Measurements from ENCODE around the gene BIRC6.

DNA sequence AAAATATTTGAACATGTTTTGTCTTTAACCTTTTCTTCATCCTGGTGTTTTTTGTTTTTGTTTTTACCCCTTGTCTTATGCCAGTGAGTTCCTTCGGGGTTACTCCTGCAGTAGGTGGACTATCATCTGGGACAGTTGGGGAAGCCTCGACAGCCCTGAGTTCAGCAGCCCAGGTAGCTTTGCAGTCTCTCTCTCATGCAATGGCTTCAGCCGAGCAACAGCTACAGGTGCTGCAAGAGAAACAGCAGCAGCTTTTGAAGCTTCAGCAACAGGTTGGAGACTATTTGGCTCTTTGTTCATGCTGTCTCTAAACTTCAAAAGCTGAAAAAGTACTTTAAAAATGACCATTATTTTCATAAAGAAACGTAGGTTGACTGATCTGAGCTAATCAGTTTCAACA lies 106.3 kb downstream of the BIRC6 start:
- TF ChIP-seq, protein P1, sequence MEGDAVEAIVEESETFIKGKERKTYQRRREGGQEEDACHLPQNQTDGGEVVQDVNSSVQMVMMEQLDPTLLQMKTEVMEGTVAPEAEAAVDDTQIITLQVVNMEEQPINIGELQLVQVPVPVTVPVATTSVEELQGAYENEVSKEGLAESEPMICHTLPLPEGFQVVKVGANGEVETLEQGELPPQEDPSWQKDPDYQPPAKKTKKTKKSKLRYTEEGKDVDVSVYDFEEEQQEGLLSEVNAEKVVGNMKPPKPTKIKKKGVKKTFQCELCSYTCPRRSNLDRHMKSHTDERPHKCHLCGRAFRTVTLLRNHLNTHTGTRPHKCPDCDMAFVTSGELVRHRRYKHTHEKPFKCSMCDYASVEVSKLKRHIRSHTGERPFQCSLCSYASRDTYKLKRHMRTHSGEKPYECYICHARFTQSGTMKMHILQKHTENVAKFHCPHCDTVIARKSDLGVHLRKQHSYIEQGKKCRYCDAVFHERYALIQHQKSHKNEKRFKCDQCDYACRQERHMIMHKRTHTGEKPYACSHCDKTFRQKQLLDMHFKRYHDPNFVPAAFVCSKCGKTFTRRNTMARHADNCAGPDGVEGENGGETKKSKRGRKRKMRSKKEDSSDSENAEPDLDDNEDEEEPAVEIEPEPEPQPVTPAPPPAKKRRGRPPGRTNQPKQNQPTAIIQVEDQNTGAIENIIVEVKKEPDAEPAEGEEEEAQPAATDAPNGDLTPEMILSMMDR (IDR thresholded peaks at IDR 0.05), result no peak
- no peak for TF ChIP-seq POLR2A (IDR thresholded peaks at IDR 0.05)

All from adrenal gland (tissue), 5 donors.